Astrocyte of the cerebellum (primary cell): ENCODE results near the gene HMGN4.
"Not testable (repeated sequence)": the region's sequence is repeated elsewhere in the genome, so short reads cannot be mapped to it uniquely, and the experiment has no call there.

Source experiments
- DNase-seq: peaks from one replicate; pipeline ENCODE4 v3.0.0-alpha.2; 2011; ENCODE audit warnings: low read depth
- H3K4me3 ChIP-seq: 2 replicates; pipeline ENCODE4 v1.5.1; 2011; ENCODE audit warnings: mild to moderate bottlenecking, low read depth, low read length, moderate library complexity
- CTCF ChIP-seq: IDR thresholded peaks from 2 replicates; pipeline ENCODE4 v1.5.1; 2012; ENCODE audit warnings: low read length, low read depth, moderate library complexity, mild to moderate bottlenecking; ENCODE audit errors: missing control alignments
- in situ Hi-C: cut with HindIII; loops from 2 replicates; pipeline ENCODE4 v1.10.0; 2017; ENCODE audit warnings: low sequenced_read_pairs

HMGN4 gene

GRCh38 chr6:26521600-26522391 lies 16.4 kb upstream of the HMGN4 start:
- H3K4me3 ChIP-seq, result peak overlapping the region; percentile 44
- DNase-seq, result no peak
- in situ Hi-C loops, result no loop called here
- peak; percentile 25 for TF ChIP-seq CTCF

GRCh38 chr6:26522486-26523228 lies 15.5 kb upstream of the HMGN4 start:
- DNase-seq, in situ Hi-C loops: not testable (repeated sequence)
- H3K4me3 ChIP-seq, result peak overlapping the region; percentile 44

- DNase-seq, in situ Hi-C loops, H3K4me3 ChIP-seq: not testable (repeated sequence)
Observed at GRCh38 chr6:26524314-26524713, 13.9 kb upstream of the HMGN4 start.

GRCh38 chr6:26524722-26525370 lies 13.3 kb upstream of the HMGN4 start:
- no peak overlapping the region for H3K4me3 ChIP-seq
- no peak for DNase-seq
- in situ Hi-C loops, result no loop called here
- TF ChIP-seq CTCF, result no peak

- no peak for TF ChIP-seq CTCF
- DNase-seq, result no peak
- no peak overlapping the region for H3K4me3 ChIP-seq
- in situ Hi-C loops, result no loop called here
Observed at GRCh38 chr6:26525838-26526237, 12.3 kb upstream of the HMGN4 start.

- in situ Hi-C loops, result no loop called here
- no peak for DNase-seq
- TF ChIP-seq CTCF, result no peak
- no peak overlapping the region for H3K4me3 ChIP-seq
Observed at GRCh38 chr6:26526928-26527327, 11.2 kb upstream of the HMGN4 start.

GRCh38 chr6:26530203-26530602 lies 8.0 kb upstream of the HMGN4 start:
- no peak overlapping the region for H3K4me3 ChIP-seq
- DNase-seq, result no peak
- no peak for TF ChIP-seq CTCF
- in situ Hi-C loops, result no loop called here
